HG03558 (cell line): ENCODE measurements around the gene ITIH2.
A peak's percentile ranks its signal among the peaks of the same experiment; 100 is the strongest.
"Not testable (repeated sequence)": the region's sequence is repeated elsewhere in the genome, so short reads cannot be mapped to it uniquely, and the experiment has no call there.

Experiments used
- ATAC-seq: cut with Tn5 transposase; IDR thresholded peaks from one replicate; pipeline ENCODE4 v1.9.1; 2021; ENCODE audit warnings: moderate number of reproducible peaks; ENCODE audit not compliant: unreplicated experiment; ENCODE audit errors: extremely low read depth

ITIH2 gene

DNA sequence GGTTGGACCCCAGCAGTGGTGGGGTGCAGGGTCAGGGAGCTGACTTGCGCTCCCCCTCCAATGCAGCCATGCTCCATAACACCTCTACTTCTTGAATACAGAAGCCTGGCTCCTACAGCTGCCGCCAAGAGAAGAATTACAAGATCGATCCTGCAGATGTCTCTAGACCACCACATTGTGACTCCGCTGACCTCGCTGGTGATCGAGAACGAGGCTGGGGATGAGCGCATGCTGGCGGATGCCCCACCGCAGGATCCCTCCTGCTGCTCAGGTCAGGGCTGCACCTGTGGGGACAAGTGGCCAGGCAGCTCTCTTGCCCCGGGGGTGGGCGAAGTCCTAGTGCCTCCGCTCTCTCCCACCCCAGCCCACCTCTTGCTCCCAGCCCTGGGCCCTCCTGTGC is 31.7 kb downstream of the ITIH2 start:
- no peak for ATAC-seq

DNA sequence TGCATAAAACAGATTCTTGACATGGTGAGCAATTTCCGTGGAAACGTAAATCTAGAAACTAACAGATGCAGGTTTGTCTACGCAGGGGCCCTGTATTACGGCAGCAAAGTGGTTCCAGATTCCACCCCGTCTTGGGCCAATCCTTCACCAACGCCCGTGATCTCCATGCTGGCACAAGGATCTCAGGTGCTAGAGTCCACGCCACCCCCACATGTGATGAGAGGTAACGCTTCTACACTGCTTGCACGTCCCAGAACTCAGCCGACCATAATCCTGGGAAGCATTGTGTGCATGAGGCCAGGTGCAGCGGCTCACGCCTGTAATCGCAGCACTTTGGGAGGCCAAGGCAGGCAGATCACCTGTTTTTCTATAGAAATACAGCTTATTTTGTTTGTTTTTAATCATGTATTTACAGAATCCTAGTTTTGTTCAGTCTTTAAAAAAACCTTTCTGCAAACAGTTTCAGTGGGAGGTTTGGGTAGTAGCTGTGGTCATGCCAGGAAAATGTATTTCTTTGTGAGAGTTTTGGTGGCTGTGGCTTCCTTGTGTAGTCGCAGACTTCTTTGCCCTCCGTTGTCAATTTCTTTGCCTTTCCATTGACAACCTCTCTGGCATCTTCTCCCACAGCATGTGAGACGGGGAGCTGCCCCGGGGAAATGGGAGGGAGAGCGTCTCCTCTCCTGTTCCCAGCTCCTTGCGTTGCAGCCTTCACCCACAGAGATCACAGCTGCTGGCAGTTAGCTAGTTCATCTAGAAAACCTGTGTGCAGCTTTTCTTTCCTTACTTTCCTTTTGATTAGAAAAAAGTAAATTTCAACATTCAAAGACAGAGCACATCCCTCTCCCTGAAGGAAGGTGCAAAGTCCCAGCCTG is 35.7 kb downstream of the ITIH2 start:
- no peak for ATAC-seq

DNA sequence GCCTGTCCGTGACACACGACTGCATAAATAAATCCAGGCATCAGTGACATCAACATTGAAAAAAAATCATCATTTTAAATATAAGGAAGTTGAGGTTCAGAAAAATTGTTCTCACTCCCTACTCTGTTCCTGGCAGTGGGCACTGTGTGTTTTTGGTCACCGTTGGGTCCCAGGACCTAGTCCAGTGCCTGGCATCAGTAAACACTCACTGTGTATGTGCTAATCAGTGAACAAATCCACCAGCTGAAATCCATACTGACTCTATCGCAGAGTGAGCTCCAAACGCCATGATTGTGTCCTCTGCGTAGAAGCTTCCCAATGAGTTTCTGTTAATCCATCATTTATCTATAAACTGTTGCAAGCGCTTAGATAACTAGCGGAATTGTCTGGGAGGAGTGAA is 41.2 kb downstream of the ITIH2 start:
- ATAC-seq, result no peak

DNA sequence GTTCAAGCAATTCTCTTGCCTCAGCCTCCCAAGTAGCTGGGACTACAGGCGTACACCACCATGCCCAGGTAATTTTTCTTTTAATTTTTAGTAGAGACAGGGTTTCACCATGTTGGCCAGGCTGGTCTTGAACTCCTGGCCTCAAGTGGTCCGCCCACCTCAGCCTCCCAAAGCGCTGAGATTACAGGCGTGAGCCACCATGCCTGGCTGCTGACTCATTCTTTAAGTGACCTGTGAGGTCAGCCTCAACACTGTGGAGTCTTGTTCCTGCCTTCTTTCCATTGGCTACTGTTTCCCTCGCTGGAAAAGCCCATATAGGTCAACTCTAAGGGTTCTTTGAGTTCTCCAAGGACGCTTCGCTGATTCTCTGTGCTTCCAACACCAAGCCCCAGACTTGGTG is 45.5 kb downstream of the ITIH2 start:
- not testable (repeated sequence) for ATAC-seq

DNA sequence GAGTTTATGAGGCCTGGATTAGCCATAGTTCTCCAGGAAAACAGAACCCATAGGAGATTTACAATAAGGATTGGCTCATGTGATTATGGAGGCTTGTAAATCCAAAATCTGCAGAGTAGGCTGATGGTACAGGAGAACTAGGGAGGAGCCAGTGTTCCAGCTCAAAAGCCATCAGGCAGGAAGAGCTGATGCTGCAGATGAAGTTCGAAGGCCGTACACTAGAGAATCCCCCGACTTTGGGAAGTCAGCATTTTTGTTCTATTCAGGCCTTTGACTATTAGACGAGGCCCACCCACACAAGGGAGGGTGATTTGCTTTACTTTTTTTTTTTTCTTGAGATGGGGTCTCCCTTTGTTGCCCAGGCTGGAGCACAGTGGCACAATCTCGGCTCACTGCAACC is 47.1 kb downstream of the ITIH2 start:
- no peak for ATAC-seq

DNA sequence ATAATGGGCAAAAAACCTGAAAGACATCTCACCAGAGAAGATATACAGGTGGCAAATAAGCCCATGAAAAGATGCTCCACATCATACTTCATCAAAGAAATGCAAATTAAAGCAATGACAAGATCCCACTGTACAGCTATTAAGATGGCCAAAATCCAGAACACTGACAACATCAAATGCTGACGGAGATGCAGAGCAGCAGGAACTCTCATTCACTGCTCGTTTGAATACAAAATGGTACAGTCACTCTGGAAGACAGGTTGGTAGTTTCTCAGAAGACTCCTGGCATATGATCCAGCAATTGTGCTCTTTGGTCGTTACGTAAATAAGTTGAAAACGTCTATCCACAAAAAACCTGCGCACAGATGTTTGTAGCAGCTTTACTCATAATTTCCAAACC is 49.1 kb downstream of the ITIH2 start:
- no peak for ATAC-seq

DNA sequence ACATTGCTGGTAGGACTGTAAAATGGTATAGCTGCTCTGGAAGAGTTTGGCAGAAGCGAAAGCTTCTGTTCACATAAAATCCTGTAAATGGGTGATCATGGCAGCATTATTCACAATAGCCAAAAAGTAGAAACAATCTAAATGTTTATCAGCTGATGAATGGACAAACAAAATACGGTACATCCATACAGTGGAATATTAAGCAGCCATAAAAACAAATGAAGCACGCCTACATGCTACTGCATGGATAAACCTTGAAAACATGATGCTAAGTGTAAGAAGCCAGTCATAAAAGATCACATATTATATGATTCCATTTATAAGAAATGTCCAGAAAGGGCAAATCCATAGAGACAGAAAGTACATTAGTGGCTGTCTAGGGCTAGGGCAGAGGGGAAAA is 52.0 kb downstream of the ITIH2 start:
- no peak for ATAC-seq

DNA sequence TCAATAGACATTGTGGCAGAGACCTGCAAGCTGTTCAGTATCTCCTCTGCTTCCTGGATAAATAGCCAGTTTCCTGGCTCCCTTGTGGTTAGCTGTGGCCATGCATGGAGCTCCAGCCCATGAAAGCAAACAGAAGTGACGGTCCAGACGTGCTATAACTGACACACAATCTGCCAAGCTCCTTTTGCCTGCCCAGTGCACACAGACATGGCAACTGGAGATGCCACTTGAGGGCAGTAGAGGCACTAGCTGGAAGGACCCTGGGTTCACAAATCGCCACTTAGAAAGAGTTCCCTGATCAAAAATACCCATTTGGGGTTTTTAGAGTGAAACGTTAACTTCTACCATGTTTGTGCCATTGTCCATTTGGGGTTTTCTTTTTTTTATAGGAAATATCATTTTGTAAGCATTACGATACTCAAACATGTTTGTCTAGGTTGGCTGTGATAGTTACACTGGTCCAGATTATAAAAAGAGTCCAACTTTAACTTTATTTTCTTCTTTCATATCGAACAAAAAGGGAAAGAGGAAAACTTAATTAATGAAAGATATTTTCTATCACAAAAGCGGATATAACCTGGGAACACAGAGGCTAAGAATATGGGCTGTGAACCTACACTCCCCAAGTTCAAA is 53.4 kb downstream of the ITIH2 start:
- no peak for ATAC-seq

DNA sequence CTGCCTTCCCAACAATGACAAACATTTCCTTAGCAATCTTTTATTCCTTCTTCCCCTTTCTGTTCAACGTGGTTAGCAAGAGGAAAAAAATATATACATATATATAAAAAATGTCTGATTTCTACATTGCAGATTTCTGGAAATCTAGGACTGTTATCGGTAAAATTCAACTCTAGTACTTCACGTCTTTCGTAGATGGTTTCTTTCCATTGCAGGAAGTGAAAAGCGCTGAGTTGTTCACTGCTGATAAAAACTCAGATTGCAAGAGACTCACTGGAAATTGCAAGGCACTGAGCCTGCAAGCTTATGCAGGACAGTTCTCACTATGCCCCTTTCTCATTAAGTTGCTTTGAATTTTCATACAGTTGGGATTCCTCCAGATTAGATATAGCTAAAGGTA is 60.8 kb downstream of the ITIH2 start:
- ATAC-seq, result no peak

DNA sequence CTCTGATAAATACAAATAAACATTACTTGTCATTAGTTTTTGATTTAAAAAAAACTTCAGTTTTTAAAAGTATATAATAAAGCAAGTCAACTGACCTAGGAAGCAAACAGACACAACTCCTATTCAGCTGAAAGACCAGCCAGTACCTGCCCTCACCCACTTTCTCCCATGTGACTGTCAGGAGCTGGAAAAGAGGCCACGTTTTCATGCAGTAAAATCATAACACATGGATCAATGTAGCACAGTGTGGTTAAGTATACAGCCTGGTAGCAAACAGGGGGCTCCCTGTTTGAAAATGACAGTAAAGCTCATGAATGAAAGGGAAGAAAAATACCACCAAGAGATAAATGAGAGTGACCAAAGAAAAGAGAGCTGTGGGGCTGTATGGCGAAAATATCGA is 63.1 kb downstream of the ITIH2 start:
- ATAC-seq, result no peak

DNA sequence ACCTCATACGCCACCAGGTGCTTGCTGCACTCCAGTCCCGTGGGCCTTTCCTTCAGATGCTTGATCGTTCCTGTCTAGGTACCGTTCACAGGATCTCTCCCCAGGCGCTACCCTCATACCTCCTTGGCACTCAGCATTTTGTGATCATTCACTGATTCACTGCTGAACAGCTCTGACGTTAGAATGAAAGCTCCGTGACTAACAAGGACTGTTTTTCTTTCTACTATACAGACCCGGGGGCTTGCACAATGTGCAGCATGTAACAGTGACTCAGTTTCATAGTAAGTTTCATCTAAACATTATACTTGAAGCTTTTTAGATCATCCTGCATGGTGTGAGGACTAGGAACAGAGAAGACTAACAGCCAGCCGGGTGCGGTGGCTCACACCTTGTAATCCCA is 64.1 kb downstream of the ITIH2 start:
- ATAC-seq, result no peak

DNA sequence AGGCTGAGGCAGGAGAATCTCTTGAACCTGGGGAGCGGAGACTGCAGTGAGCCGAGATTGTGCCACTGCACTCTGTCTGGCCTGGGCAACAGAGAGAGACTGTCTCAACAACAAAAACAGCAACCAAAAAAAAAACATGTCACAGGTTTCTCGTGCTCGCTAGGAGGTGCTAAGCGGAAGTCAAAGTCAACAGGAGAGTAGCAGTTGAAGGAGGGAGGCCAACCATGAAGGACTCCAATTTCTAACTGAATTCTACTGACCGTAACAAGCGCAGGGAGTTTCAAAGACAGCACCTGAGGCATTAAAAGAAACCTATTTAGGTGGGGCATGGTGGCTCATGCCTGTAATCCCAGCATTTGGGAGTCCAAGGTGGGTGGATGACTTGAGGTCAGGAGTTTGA is 65.3 kb downstream of the ITIH2 start:
- ATAC-seq, result no peak

DNA sequence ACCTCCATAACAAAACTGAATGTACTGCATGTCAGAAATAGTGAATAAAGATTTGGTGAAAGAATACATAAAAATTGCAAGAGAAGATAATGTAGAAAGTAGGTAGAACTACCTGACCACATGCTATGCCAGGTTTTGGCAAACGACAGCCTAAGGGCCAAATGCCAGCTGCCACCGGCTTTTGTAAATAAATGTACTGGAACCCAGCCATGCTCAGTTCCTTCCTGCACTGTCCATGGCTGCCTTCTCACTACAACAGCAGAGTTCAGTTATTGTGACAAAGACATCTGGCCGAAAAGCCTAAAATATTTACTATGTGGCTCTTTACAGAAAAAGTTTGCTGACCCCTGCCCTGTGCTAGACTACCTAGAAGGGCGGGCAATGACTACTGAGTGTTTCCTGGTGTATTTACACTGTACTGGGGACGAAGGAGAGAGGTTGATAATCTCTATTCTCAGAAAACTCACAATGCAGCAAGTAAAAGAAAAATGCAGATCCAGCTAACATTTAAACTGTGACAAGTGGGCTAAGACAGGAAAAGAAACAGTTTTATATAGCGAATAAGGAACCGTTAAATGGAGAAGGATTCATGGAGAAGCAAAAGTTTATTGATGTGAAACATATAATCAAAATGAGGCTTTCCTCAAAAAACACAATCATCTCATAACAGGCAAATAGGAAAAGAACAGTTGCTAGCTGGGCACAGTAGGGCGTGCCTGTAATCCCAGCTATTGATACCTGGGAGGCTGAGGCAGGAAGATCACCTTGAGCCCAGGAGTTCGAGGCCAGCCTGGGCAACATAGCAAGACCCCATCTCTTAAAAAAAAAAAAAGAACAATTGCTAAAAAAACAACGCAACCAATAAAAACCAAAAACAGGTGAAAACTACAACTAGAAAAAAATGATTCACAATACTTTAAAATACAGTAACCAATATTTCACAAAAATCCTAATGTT is 71.0 kb downstream of the ITIH2 start:
- no peak for ATAC-seq

DNA sequence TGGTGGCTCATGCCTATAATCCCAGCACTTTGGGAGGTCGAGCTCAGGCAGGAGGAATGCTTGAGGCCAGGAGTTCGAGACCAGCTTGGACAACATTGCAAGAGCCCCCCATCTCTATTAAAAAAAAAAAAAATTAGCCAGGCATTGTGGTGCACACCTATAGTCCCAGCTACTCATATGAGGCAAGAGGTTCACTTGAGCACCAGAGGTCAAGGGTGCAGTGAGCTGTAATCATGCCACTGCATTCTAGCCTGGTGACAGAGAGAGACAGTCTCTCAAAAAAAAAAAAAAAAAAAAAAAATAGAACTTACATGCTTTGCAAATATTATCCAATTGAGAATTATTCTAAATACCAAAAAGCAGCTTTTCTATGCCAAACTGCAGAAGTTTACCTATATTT is 73.7 kb downstream of the ITIH2 start:
- no peak for ATAC-seq

DNA sequence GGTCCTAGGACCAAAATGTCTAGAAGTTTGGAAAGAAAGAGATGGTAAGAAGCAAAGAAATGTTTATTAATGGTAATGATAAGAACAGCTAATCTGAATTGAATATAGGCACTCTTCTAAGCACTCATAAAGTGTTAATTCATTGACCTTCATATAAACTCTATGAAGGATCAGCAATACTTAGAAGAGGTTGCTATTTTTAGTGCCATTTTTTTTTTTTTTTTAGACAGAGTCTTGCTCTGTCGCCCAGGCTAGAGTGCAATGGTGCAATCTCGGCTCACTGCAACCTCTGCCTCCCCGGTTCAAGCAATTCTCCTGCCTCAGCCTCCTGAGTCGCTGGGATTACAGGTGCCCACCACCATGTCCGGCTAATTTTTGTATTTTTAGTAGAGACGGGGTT is 79.1 kb downstream of the ITIH2 start:
- not testable (repeated sequence) for ATAC-seq

DNA sequence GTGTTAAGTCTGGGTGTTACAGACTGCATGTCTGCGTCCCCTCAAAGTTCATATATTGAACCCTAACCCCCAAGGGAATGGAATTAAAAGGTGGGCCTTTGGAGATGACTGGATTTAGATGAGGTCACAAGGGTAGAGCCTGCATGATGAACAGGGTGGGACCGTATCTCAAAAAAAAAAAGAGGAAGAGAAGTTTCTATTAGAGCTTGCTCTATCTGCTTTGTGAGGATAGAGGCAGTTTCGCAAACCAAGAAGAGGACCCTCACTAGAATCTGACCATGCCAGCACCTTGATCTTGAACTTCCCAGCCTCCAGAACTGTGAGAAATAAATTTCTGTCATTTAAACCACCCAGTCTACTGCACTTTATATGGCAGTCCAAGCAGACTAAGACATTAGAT is 83.3 kb downstream of the ITIH2 start:
- no peak for ATAC-seq

DNA sequence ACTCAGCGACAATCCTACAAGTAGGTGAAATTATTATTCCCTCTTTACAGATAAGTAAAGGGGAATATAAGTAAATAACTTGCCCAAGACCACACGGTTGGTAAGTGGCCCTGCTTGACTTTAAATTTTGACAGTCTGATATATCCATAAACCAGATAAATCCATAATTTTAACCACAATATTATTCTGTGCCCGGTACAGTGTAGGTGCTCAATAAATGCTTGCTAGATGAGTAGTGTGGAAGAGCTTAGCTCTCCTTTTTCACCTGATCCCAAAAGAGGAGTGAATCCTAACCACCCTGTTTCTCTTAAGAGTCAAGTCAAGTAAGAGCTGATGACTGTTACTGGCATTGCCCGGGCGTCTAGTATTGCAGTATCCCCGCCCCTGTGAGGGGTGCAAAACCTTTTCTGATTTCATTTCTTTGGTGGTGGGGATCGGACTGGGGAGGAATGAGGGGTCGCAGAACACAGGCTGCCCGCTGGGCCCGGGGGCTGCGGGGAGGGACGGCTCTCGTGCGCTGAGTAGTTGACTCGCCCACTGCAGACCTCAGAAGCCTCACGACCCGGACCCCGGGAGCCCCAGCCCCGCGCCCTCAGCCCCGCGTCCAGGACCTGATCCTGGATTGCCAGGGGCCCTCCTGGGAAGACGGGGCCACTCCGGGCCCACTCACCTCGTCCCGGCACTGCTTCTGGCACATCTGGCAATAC is 84.2 kb downstream of the ITIH2 start:
- ATAC-seq, result peak; percentile 1

DNA sequence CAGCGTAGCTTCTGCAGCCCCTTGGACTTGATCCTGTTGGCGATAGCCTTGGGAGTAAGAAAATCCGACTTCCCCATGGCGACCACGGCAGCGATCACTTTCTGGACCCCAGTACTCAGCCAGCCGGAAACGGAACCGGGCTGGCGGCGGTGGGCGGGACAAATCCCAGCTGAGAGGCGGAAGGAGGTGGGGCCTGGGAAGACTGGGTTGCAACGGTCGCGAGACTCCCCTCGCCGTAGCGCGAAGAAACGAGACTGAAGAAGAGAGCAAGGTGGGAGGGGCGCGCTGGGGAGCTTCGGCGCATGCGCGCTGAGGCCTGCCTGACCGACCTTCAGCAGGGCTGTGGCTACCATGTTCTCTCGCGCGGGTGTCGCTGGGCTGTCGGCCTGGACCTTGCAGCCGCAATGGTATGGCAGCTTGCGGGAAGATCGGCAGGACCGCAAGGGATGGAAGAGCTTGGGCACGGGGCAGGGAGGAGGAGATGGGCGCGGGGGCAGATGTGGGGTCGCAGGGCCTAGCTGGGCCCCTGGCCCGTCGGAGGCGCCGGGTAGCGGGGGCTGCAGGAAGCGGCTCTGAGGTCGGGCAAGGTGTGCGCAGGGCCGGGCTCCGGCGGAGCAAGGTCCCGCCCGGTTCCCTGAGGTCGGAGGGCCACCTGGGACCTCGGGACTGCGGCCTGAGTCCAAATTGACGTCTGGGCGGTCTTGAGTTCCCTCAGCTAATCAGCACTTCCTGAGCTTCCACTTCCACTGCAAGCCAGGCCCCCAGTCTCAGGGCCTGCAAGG is 84.9 kb downstream of the ITIH2 start, which contains the start of the genes ATP5F1C and KIN:
ATP5F1C (plus strand) TSS at position 321 of the 782 bp plus-strand sequence; CDS start at position 352, 31 bp downstream.
KIN (minus strand) TSS at position 137 of the 782 bp plus-strand sequence; CDS start at position 77, 60 bp downstream.
- peak; percentile 86 for ATAC-seq

DNA sequence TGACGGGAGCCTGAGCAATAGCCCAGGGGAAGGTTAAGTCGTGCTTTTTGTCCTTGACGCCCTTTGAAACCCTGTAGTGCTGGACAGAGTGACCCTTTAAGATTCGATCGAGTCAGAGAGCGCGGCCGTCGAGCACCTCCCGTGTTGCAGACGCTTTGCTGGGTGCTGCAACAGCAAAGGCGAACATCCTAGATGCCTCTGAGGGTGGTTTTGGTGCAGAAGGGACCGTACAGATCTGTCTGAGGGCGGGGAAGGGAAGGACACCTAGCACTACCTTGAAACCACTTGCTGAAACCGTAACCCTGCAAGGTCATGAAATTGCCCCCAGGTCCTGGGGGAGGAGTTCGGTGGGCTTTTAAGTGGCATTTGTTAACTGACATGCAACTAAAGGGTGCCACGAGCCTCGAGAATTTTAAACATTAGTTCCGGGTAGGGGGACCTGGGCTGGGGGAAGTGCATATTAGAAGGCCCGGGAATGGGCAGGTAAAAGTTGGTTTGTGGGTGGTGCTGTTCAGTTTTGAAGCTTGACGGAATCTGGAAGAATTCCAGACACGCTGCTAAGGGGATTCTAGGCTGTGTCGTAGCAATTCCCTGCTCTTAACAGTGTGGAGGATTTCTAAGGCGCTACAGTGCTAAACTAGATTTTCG is 85.6 kb downstream of the ITIH2 start:
- ATAC-seq, result peak; percentile 5
